Ishikawa (cell line): Measurements from ENCODE around the gene TEX13B.

Experiments
- CEBPB ChIP-seq: IDR thresholded peaks from 2 replicates; pipeline ENCODE4 v1.6.1; 2012
- CREB1 ChIP-seq: IDR thresholded peaks from 2 replicates; pipeline ENCODE4 v1.6.1; 2012; ENCODE audit warnings: low read depth
- EGR1 ChIP-seq: IDR thresholded peaks from 2 replicates; pipeline ENCODE4 v1.6.1; 2012
- EP300 ChIP-seq: IDR thresholded peaks from 2 replicates; pipeline ENCODE4 v1.6.1; 2012; ENCODE audit warnings: borderline replicate concordance
- FOXM1 ChIP-seq: IDR thresholded peaks from 2 replicates; pipeline ENCODE4 v1.6.1; 2012; ENCODE audit warnings: low read depth, borderline replicate concordance
- NFIC ChIP-seq: IDR thresholded peaks from 2 replicates; pipeline ENCODE4 v1.6.1; 2012
- RAD21 ChIP-seq: IDR thresholded peaks from 2 replicates; pipeline ENCODE4 v1.6.1; 2012; ENCODE audit warnings: low read depth
- TAF1 ChIP-seq: IDR thresholded peaks from 2 replicates; pipeline ENCODE4 v1.6.1; 2012; ENCODE audit warnings: low read depth, mild to moderate bottlenecking
- TCF12 ChIP-seq: IDR thresholded peaks from 2 replicates; pipeline ENCODE4 v1.6.1; 2012; ENCODE audit warnings: low read depth
- TEAD4 ChIP-seq: IDR thresholded peaks from 2 replicates; pipeline ENCODE4 v1.6.1; 2012
- USF1 ChIP-seq: IDR thresholded peaks from 2 replicates; pipeline ENCODE4 v1.6.1; 2012
- YY1 ChIP-seq: IDR thresholded peaks from 2 replicates; pipeline ENCODE4 v1.6.1; 2012; ENCODE audit warnings: low read depth
- ZBTB7A ChIP-seq: IDR thresholded peaks from 2 replicates; pipeline ENCODE4 v1.6.1; 2012; ENCODE audit warnings: low read depth
- TF ChIP-seq, protein P1 (sequence below): IDR thresholded peaks from 2 replicates; pipeline ENCODE4 v1.6.1; 2012
- TF ChIP-seq, protein P2 (sequence below): IDR thresholded peaks from 2 replicates; pipeline ENCODE4 v1.6.1; 2012; ENCODE audit warnings: low read depth, mild to moderate bottlenecking

TEX13B gene

GRCh38 chrX:108025376-108025775 lies 43.2 kb upstream of the TEX13B start:
- TF ChIP-seq EP300 (no peak), TEAD4 (no peak), CEBPB (no peak), TAF1 (no peak), ZBTB7A (no peak), EGR1 (no peak), YY1 (no peak), NFIC (no peak), RAD21 (no peak), FOXM1 (no peak), CREB1 (no peak), USF1 (no peak)
- TF ChIP-seq, protein P1, sequence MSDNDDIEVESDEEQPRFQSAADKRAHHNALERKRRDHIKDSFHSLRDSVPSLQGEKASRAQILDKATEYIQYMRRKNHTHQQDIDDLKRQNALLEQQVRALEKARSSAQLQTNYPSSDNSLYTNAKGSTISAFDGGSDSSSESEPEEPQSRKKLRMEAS, result no peak

DNA sequence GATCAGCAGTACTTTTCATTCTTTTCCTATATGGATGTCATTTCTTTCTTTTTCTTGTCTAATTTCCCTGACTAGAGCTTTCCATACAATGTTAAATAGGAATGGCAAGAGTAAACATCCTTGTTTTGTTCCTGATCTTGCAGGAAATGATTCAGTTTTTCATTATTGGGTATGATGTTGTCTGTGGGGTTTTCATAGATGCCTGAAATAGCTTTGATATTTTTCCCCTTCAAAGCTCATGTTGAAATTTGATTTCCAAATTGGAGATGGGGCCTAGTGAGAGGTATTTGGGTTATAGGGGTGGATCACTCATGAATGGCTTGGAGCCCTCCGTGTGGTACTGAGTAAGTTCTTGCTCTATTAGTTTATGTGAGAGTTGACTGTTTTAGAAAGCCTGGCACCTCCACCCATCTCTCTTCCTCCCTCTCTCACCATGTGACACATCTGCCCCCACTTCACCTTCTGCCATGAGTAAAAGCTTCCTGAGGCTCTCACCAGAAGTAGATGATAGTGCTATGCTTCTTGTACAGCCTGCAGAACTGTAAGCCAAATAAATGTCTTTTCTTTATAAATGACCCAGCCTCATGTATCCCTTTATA lies 40.4 kb upstream of the TEX13B start:
- TF ChIP-seq USF1, result no peak
- TF ChIP-seq CEBPB, result no peak
- no peak for TF ChIP-seq YY1
- no peak for TF ChIP-seq RAD21
- TF ChIP-seq NFIC, result no peak
- no peak for TF ChIP-seq ZBTB7A
- no peak for TF ChIP-seq EGR1
- TF ChIP-seq, protein P2, sequence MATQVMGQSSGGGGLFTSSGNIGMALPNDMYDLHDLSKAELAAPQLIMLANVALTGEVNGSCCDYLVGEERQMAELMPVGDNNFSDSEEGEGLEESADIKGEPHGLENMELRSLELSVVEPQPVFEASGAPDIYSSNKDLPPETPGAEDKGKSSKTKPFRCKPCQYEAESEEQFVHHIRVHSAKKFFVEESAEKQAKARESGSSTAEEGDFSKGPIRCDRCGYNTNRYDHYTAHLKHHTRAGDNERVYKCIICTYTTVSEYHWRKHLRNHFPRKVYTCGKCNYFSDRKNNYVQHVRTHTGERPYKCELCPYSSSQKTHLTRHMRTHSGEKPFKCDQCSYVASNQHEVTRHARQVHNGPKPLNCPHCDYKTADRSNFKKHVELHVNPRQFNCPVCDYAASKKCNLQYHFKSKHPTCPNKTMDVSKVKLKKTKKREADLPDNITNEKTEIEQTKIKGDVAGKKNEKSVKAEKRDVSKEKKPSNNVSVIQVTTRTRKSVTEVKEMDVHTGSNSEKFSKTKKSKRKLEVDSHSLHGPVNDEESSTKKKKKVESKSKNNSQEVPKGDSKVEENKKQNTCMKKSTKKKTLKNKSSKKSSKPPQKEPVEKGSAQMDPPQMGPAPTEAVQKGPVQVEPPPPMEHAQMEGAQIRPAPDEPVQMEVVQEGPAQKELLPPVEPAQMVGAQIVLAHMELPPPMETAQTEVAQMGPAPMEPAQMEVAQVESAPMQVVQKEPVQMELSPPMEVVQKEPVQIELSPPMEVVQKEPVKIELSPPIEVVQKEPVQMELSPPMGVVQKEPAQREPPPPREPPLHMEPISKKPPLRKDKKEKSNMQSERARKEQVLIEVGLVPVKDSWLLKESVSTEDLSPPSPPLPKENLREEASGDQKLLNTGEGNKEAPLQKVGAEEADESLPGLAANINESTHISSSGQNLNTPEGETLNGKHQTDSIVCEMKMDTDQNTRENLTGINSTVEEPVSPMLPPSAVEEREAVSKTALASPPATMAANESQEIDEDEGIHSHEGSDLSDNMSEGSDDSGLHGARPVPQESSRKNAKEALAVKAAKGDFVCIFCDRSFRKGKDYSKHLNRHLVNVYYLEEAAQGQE, result no peak
- TF ChIP-seq FOXM1, result no peak
- TF ChIP-seq, protein P1, result no peak
- no peak for TF ChIP-seq TAF1
- TF ChIP-seq TCF12, result no peak
- TF ChIP-seq TEAD4, result no peak
- no peak for TF ChIP-seq CREB1

DNA sequence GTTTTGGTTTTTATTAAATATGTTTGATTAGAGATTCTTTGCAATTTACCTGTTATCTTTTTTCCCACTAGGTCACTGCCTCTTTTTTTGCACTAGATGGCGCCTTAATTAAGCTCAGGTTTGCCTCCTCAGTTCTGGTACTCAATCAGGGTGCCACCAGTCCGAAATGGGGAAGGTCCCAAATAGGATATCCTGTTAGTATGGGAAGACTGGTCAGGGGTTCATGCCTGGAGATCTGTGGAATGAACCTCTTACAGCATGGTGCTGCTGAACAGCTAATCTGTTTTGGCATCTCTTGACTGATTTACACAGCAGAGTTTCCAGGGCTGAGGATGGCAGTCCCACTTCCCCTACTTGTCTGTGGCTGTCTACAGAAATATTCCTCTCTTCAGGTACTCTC lies 38.5 kb upstream of the TEX13B start:
- TF ChIP-seq EP300 (no peak), RAD21 (peak; percentile 45)

DNA sequence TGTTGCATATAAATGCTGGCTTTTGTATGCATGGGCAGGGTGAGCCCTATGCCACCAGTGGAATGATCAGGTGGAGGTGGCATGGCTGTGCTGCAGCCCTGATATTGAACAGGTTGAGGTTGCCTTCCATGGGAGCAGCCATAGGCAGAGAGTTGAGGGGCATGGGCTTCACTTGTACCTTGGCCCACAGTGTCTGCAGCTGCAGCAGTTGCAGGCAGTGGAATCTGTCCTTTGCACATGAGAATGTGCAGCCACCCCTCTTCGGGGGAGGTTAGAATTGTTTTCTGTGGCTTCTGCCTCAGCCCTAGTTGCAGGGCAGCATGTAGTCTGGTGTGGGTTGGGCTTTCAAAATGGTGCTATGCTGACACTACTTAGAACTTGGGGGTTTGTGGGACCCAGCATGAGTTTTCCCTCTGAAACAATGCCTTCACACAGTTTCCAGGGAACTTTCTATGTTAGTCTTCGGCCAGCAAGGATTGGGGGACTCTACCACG lies 37.3 kb upstream of the TEX13B start:
- TF ChIP-seq TEAD4, result no peak
- TF ChIP-seq, protein P1, result no peak
- TF ChIP-seq CEBPB, result no peak
- TF ChIP-seq EGR1, result no peak
- TF ChIP-seq, protein P2, result no peak
- TF ChIP-seq TAF1, result no peak

DNA sequence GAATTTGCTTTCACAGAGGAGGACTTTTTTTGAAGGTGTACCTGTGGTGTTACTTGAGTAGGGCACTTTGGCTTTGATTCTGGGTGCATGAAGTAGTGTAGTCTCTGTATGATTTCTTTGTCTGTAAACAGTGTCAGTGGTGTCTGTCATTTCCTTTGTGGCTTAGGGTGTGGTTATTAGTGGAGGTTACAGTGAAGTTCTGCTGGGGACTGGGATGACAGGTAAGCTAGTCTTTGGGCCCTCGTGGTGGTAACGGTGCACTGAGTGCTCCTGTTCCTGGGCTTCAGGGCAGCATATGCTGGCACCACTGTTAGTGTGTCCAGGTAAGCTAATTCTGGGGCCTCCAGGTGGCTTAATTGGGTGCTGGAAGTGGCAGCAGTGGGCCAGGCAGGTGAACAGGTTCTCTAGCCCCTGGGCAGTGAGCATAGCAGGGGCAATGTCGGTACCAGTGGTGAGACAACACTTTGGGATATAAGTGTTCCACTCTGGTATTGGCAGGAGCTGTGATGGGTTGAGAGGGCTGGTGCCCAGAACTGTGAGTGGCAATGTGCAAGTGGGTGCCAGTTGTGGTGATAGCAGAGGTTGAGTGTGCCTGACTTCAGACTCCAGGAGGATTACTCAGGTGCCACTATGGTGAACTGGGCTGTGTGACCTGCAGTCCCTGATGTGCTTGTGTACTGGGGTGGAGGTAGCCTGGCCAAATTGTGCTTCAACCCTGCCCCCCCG lies 36.6 kb upstream of the TEX13B start:
- TF ChIP-seq ZBTB7A (no peak), TCF12 (no peak), EP300 (no peak), CEBPB (no peak), NFIC (no peak), EGR1 (no peak), RAD21 (no peak), YY1 (no peak), CREB1 (no peak), FOXM1 (no peak), USF1 (no peak), TEAD4 (no peak), TAF1 (no peak)
- TF ChIP-seq, protein P1, result no peak
- TF ChIP-seq, protein P2, result no peak
